H9 (cell line): ENCODE results near the gene MXI1. TPM values are rescaled to one million over a fixed set of nuclear protein-coding genes. Genes with fewer than 3 reads are reported as not detected.
"Not testable (repeated sequence)": the region's sequence is repeated elsewhere in the genome, so short reads cannot be mapped to it uniquely, and the experiment has no call there.

Experiments used
- DNase-seq: peaks from one replicate; pipeline ENCODE4 v3.0.0-alpha.2; 2017
- H2AFZ ChIP-seq: one replicate; pipeline ENCODE4 v1.6.1; 2013; ENCODE audit warnings: mild to moderate bottlenecking, low read length, control low read depth, moderate library complexity
- H2AK5ac ChIP-seq: 2 replicates; pipeline ENCODE4 v1.6.1; 2013; ENCODE audit warnings: low read length, control low read depth, mixed read lengths; ENCODE audit not compliant: insufficient read length
- H2BK120ac ChIP-seq: one replicate; pipeline ENCODE4 v1.6.1; 2013; ENCODE audit warnings: low read depth, mild to moderate bottlenecking, low read length, control low read depth, inconsistent platforms; ENCODE audit not compliant: poor library complexity, severe bottlenecking
- H2BK12ac ChIP-seq: 2 replicates; pipeline ENCODE4 v1.6.1; 2013; ENCODE audit warnings: low read length, control low read depth, mixed read lengths, low read depth; ENCODE audit not compliant: insufficient read length
- H2BK15ac ChIP-seq: 2 replicates; pipeline ENCODE4 v1.6.1; 2013; ENCODE audit warnings: low read depth, low read length, control low read depth
- H2BK20ac ChIP-seq: one replicate; pipeline ENCODE4 v1.6.1; 2013; ENCODE audit warnings: low read depth, mild to moderate bottlenecking, low read length, control low read depth, inconsistent platforms; ENCODE audit not compliant: poor library complexity, severe bottlenecking
- H2BK5ac ChIP-seq: 2 replicates; pipeline ENCODE4 v1.6.1; 2013; ENCODE audit warnings: low read length, control low read depth, mixed read lengths; ENCODE audit not compliant: insufficient read length
- H3K14ac ChIP-seq: 2 replicates; pipeline ENCODE4 v1.6.1; 2013; ENCODE audit warnings: low read length, control low read depth; ENCODE audit not compliant: insufficient read depth
- H3K18ac ChIP-seq: 2 replicates; pipeline ENCODE4 v1.6.1; 2013; ENCODE audit warnings: low read depth, mild to moderate bottlenecking, mixed read lengths, low read length, control low read depth; ENCODE audit not compliant: insufficient read length
- H3K23ac ChIP-seq: 2 replicates; pipeline ENCODE4 v1.6.1; 2013; ENCODE audit warnings: low read length, control low read depth, mixed read lengths, low read depth; ENCODE audit not compliant: insufficient read length
- H3K23me2 ChIP-seq: 2 replicates; pipeline ENCODE4 v1.6.1; 2013; ENCODE audit warnings: low read depth, mild to moderate bottlenecking, mixed read lengths, low read length, control low read depth; ENCODE audit not compliant: insufficient read length, poor library complexity, severe bottlenecking
- H3K27ac ChIP-seq: 2 replicates; pipeline ENCODE4 v1.5.1; 2013; ENCODE audit warnings: low read length, control low read depth, mixed read lengths, low read depth; ENCODE audit not compliant: insufficient read length
- H3K27me3 ChIP-seq: 2 replicates; pipeline ENCODE4 v1.6.1; 2013; ENCODE audit warnings: low read length, control low read depth, inconsistent platforms; ENCODE audit not compliant: insufficient read depth
- H3K4ac ChIP-seq: 2 replicates; pipeline ENCODE4 v1.6.1; 2013; ENCODE audit warnings: low read depth, mild to moderate bottlenecking, control low read depth, inconsistent platforms, low read length, moderate library complexity
- H3K4me1 ChIP-seq: 2 replicates; pipeline ENCODE4 v1.6.1; 2013; ENCODE audit warnings: low read length, control low read depth, inconsistent platforms; ENCODE audit not compliant: insufficient read depth
- H3K4me2 ChIP-seq: 2 replicates; pipeline ENCODE4 v1.6.1; 2013; ENCODE audit warnings: low read length, control low read depth, mixed read lengths; ENCODE audit not compliant: insufficient read length, insufficient read depth
- H3K56ac ChIP-seq: 2 replicates; pipeline ENCODE4 v1.6.1; 2013; ENCODE audit warnings: low read depth, mild to moderate bottlenecking, mixed read lengths, low read length, control low read depth; ENCODE audit not compliant: insufficient read length
- H3K79me1 ChIP-seq: 2 replicates; pipeline ENCODE4 v1.6.1; 2013; ENCODE audit warnings: low read depth, mild to moderate bottlenecking, moderate library complexity, low read length, control low read depth, inconsistent platforms; ENCODE audit not compliant: insufficient read depth, poor library complexity, severe bottlenecking
- H3K79me2 ChIP-seq: 2 replicates; pipeline ENCODE4 v1.6.1; 2013; ENCODE audit warnings: low read length, control low read depth, inconsistent platforms; ENCODE audit not compliant: insufficient read depth
- H3K9ac ChIP-seq: 2 replicates; pipeline ENCODE4 v1.6.1; 2013; ENCODE audit warnings: low read length, control low read depth, mixed read lengths; ENCODE audit not compliant: insufficient read length; ENCODE audit errors: extremely low read depth
- H3K9me3 ChIP-seq: one replicate; pipeline ENCODE4 v1.6.1; 2013; ENCODE audit warnings: low read depth, low read length, inconsistent platforms; ENCODE audit not compliant: control insufficient read depth
- H3T11ph ChIP-seq: one replicate; pipeline ENCODE4 v1.6.1; 2013; ENCODE audit warnings: mild to moderate bottlenecking, low read length, control low read depth, inconsistent platforms
- H4K20me1 ChIP-seq: one replicate; pipeline ENCODE4 v1.6.1; 2013; ENCODE audit not compliant: control insufficient read depth, insufficient read length, insufficient read depth
- H4K5ac ChIP-seq: 2 replicates; pipeline ENCODE4 v1.6.1; 2013; ENCODE audit warnings: low read depth, mild to moderate bottlenecking, mixed read lengths, low read length, control low read depth; ENCODE audit not compliant: insufficient read length
- H4K8ac ChIP-seq: replicated peaks from 2 replicates; pipeline ENCODE4 v1.6.1; 2013; ENCODE audit warnings: low read length, control low read depth, mixed read lengths, low read depth; ENCODE audit not compliant: insufficient read length
- H4K91ac ChIP-seq: 2 replicates; pipeline ENCODE4 v1.6.1; 2013; ENCODE audit warnings: low read depth, mild to moderate bottlenecking, moderate library complexity, mixed read lengths, low read length, control low read depth; ENCODE audit not compliant: insufficient read length
- H3K27ac Mint-ChIP-seq, 3 experiments: 2 replicates in 2 of 3; 3 replicates in 1 of 3; pipeline ENCODE4 v1.8.0; 2020 to 2021; ENCODE audit warnings: mixed read lengths in 3 of 3, mild to moderate bottlenecking in 1 of 3, moderate library complexity in 1 of 3
- H3K27me3 Mint-ChIP-seq: 2 replicates; pipeline ENCODE4 v1.8.0; 2021; ENCODE audit warnings: low read depth, mild to moderate bottlenecking, moderate library complexity, mixed read lengths
- H3K36me3 Mint-ChIP-seq, 3 experiments: 2 replicates in 2 of 3; 3 replicates in 1 of 3; pipeline ENCODE4 v1.8.0; 2020 to 2021; ENCODE audit warnings: low read depth in 3 of 3, mixed read lengths in 3 of 3; ENCODE audit not compliant: insufficient read depth in 1 of 3
- H3K4me1 Mint-ChIP-seq, 2 experiments: 2 replicates each; pipeline ENCODE4 v1.8.0; 2020; ENCODE audit warnings: mixed read lengths in 2 of 2
- H3K4me3 Mint-ChIP-seq, 2 experiments: 2 replicates in 1 of 2; 3 replicates in 1 of 2; pipeline ENCODE4 v1.8.0; 2020 to 2021; ENCODE audit warnings: mild to moderate bottlenecking in 2 of 2, mixed read lengths in 2 of 2, moderate library complexity in 1 of 2
- H3K9me3 Mint-ChIP-seq, 2 experiments: 2 replicates in 1 of 2; 3 replicates in 1 of 2; pipeline ENCODE4 v1.8.0; 2020; ENCODE audit warnings: mild to moderate bottlenecking in 2 of 2, mixed read lengths in 2 of 2, moderate library complexity in 1 of 2
- WGBS: extraction: QIAGEN DNeasy Blood & Tissue Kit; methylation state at CpG from one replicate; pipeline ENCODE4 v1.1.7; 2013; ENCODE audit warnings: missing lambda C conversion rate, low lambda C conversion rate, mixed read lengths; ENCODE audit not compliant: insufficient read length; ENCODE audit errors: extremely low coverage; 5-methylcytosine and 5-hydroxymethylcytosine counted together
- total RNA-seq: library from RNA; stranded (reverse); gene quantifications from 2 replicates; pipeline ENCODE4 v1.2.1, GENCODE V29; 2021

MXI1 gene
- total RNA-seq, 1 experiment from 2014 or later: 5.6 TPM

DNA sequence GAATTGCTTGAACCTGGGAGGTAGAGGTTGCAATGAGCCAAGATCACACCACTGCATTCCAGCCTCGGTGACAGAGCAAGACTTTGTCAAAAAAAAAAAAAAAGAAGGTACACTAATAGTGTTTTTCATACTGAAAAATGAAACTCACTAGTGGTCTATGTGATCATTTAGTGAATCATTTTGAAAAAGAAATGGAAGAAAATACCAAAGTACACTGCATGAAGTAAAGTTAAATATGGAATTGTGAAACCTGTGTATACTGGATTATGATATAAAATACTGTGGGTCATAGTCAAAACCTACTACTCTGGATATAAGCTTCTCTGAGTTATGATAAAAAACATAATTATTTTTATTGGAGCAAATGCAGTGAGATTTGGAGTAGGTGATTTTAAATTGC, 42.1 kb downstream of the MXI1 start:
- H2AK5ac ChIP-seq, H3K27ac ChIP-seq, H3K23me2 ChIP-seq, H3K27me3 ChIP-seq, H3K79me1 ChIP-seq, H3T11ph ChIP-seq, H2BK15ac ChIP-seq, H2BK120ac ChIP-seq, H3K14ac ChIP-seq, H2BK20ac ChIP-seq, H3K27me3 Mint-ChIP-seq, H2AFZ ChIP-seq, H4K8ac ChIP-seq, H3K9me3 Mint-ChIP-seq, H3K23ac ChIP-seq, H4K5ac ChIP-seq, H3K27ac Mint-ChIP-seq, H3K4me2 ChIP-seq, H4K20me1 ChIP-seq, H3K4ac ChIP-seq, H3K4me1 Mint-ChIP-seq, DNase-seq, H3K9ac ChIP-seq, H3K4me3 Mint-ChIP-seq, H3K4me1 ChIP-seq, H3K18ac ChIP-seq, H4K91ac ChIP-seq, H3K36me3 Mint-ChIP-seq, H3K56ac ChIP-seq, H2BK5ac ChIP-seq, H3K9me3 ChIP-seq, H2BK12ac ChIP-seq, H3K79me2 ChIP-seq: not testable (repeated sequence)
- no CpG with 5 or more reads among the region's 1 CpG for WGBS

DNA sequence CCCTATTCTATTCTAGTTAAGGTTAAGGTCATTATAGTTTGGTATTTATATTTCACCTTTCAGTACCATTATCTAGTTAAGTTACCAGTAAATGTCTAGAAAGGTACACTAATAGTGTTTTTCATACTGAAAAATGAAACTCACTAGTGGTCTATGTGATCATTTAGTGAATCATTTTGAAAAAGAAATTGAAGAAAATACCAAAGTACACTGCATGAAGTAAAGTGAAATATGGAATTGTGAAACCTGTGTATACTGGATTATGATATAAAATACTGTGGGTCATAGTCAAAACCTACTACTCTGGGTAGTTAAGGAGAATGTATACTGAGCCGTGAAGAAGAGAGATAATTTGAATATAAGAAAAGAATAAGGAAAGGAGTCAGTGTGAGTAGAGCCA, 44.0 kb downstream of the MXI1 start:
- not testable (repeated sequence) for H4K5ac ChIP-seq, H3K27ac Mint-ChIP-seq, H3K9me3 ChIP-seq, H2BK120ac ChIP-seq, DNase-seq, H3K79me1 ChIP-seq, H3K27ac ChIP-seq, H3K36me3 Mint-ChIP-seq, H2AFZ ChIP-seq, H3K9me3 Mint-ChIP-seq, H3K18ac ChIP-seq, H3K4ac ChIP-seq, H3K14ac ChIP-seq, H3K23ac ChIP-seq, H3K27me3 ChIP-seq, H3K4me1 Mint-ChIP-seq, H3K9ac ChIP-seq, H3K4me3 Mint-ChIP-seq, H2AK5ac ChIP-seq, H4K8ac ChIP-seq, H2BK12ac ChIP-seq, H3K4me1 ChIP-seq, H3T11ph ChIP-seq, H3K4me2 ChIP-seq, H4K91ac ChIP-seq, H2BK15ac ChIP-seq, H3K23me2 ChIP-seq, H2BK5ac ChIP-seq, H3K79me2 ChIP-seq, H2BK20ac ChIP-seq, H3K27me3 Mint-ChIP-seq, H4K20me1 ChIP-seq, H3K56ac ChIP-seq
- 100% methylated on average over 1 of the region's 1 CpG for WGBS
